Adrenal gland (tissue), 12 donors: ENCODE results near the gene FXYD5. TPM values are rescaled to one million over a fixed set of nuclear protein-coding genes. Genes with fewer than 3 reads are reported as not detected.

ENCODE experiments used
- DNase-seq, 7 donors: peaks; one replicate each; pipeline ENCODE4 v3.0.0-alpha.2; 2019 to 2020
- H3K27ac ChIP-seq, 5 donors: fragments of 200-600 bp; sonication (generic) in 4 of 5; 1 replicate in 3 of 5; 2 replicates in 2 of 5; pipeline versions ENCODE4 v1.5.1 to v1.8.0; 2016 to 2020; ENCODE audit warnings: mild to moderate bottlenecking in 1 of 5
- H3K27me3 ChIP-seq: fragments of 200-600 bp; 2 replicates; pipeline ENCODE4 v1.8.0; 2021
- H3K36me3 ChIP-seq, 2 donors: fragments of 200-600 bp; replicated peaks in 1 of 2; 1 replicate in 1 of 2; 2 replicates in 1 of 2; pipeline versions ENCODE4 v1.5.1 to v1.8.0; 2018 to 2022
- H3K4me1 ChIP-seq, 2 donors: fragments of 200-600 bp; replicated peaks in 1 of 2; 1 replicate in 1 of 2; 2 replicates in 1 of 2; pipeline versions ENCODE4 v1.5.1 to v1.8.0; 2018 to 2021
- H3K4me3 ChIP-seq, 4 donors: fragments of 200-600 bp; sonication (generic) in 3 of 4; one replicate each; pipeline ENCODE4 v1.5.1; 2016 to 2018
- H3K9me3 ChIP-seq, 3 donors: fragments of 200-600 bp; sonication (generic) in 1 of 3; replicated peaks in 1 of 3; 1 replicate in 2 of 3; 2 replicates in 1 of 3; pipeline versions ENCODE4 v1.5.1 to v1.8.0; 2016 to 2021
- POLR2A ChIP-seq, 2 donors: fragments of 450-650 bp; IDR thresholded peaks; one replicate each; pipeline ENCODE4 v1.6.1; 2017; ENCODE audit warnings: antibody characterized with exemption in 2 of 2, mild to moderate bottlenecking in 2 of 2, moderate library complexity in 1 of 2
- WGBS, 4 donors: extraction: QIAGEN DNeasy Blood & Tissue Kit in 2 of 4; methylation state at CpG; one replicate each; pipeline versions ENCODE4 v1.1.5 to v1.1.7; 2013 to 2017; 5-methylcytosine and 5-hydroxymethylcytosine counted together
- intact Hi-C, 2 donors: fragments of 100-400 bp; cut with DNase I; formaldehyde crosslinking; loops; one replicate each; pipeline versions ENCODE4 v1.14.1 to v1.15.0; 2022 to 2023
- polyA plus RNA-seq, 3 donors: library from polyadenylated mRNA; stranded (reverse); fragments of 200-250 nt in 2 of 3; fragments of 350-450 nt in 1 of 3; fragmentation: Illumina TruSeq in 1 of 3; extraction: RNeasy Lipid Tissue Mini Kit (QIAGEN cat#74804) in 1 of 3; gene quantifications; one replicate each; pipeline ENCODE4 v1.2.3, GENCODE V29; 2013 to 2014
- total RNA-seq, 9 donors: library from RNA; depleted of rRNA in 4 of 9; stranded (reverse); fragments of >200 nt in 4 of 9; fragments of 120-200 nt in 1 of 9; fragmentation: NEBNext Ultra II Directional in 1 of 9; extraction: Animal tissue kit (Norgen Biotek cat#: 25700) in 1 of 9; gene quantifications; one replicate each; pipeline versions ENCODE4 v1.1.0 to v1.2.4, GENCODE V29; 2013 to 2023
- TF ChIP-seq, protein P1 (sequence below), 6 experiments: fragments of 450-650 bp in 4 of 6; fragments of 200-600 bp in 2 of 6; sonication (generic) in 1 of 6; IDR thresholded peaks; 1 replicate in 5 of 6; 2 replicates in 1 of 6; pipeline versions ENCODE4 v1.5.1 to v1.8.0; 2016 to 2021; ENCODE audit warnings: antibody characterized with exemption in 6 of 6, mild to moderate bottlenecking in 2 of 6, moderate library complexity in 1 of 6
- donor health status: healthy with polysubstance abuse.
- donor health status: Bipolar disorder and iron deficiency.
- donor health status: DM: yes; HTN: yes; CAD: no.
- donor health status: DM: no; HTN: no; CAD: no.
- donor health status: DM: no; HTN: no; CAD: no.
- donor health status: DM: yes; HTN: yes; CAD: no.

FXYD5 gene
- total and polyA plus RNA-seq, 12 donors: 4.2 to 123 (median 38.9) TPM

GRCh38 chr19:35216016-35216832, 61.7 kb downstream of the FXYD5 start:
- H3K4me1 ChIP-seq: peaks cover 17 to 33% of the 10 kb centered on the region in 2 donors
- H3K9me3 ChIP-seq: no peaks in the 10 kb centered on the region
- no peak overlapping the region for H3K27ac ChIP-seq
- 66 to 74% (median 72%) methylated on average over 7 to 8 of the region's 8 CpGs for WGBS, 4 donors
- no peaks in the 10 kb centered on the region for H3K27me3 ChIP-seq
- intact Hi-C loops: no loop called here
- TF ChIP-seq, protein P1, sequence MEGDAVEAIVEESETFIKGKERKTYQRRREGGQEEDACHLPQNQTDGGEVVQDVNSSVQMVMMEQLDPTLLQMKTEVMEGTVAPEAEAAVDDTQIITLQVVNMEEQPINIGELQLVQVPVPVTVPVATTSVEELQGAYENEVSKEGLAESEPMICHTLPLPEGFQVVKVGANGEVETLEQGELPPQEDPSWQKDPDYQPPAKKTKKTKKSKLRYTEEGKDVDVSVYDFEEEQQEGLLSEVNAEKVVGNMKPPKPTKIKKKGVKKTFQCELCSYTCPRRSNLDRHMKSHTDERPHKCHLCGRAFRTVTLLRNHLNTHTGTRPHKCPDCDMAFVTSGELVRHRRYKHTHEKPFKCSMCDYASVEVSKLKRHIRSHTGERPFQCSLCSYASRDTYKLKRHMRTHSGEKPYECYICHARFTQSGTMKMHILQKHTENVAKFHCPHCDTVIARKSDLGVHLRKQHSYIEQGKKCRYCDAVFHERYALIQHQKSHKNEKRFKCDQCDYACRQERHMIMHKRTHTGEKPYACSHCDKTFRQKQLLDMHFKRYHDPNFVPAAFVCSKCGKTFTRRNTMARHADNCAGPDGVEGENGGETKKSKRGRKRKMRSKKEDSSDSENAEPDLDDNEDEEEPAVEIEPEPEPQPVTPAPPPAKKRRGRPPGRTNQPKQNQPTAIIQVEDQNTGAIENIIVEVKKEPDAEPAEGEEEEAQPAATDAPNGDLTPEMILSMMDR (IDR thresholded peaks at IDR 0.05): no peak
- no peak for TF ChIP-seq POLR2A (IDR thresholded peaks at IDR 0.05)
- no peaks in the 10 kb centered on the region for H3K36me3 ChIP-seq
- no peak overlapping the region for H3K4me3 ChIP-seq
- peak in 1 of 7 donors; percentile 8 for DNase-seq

DNA sequence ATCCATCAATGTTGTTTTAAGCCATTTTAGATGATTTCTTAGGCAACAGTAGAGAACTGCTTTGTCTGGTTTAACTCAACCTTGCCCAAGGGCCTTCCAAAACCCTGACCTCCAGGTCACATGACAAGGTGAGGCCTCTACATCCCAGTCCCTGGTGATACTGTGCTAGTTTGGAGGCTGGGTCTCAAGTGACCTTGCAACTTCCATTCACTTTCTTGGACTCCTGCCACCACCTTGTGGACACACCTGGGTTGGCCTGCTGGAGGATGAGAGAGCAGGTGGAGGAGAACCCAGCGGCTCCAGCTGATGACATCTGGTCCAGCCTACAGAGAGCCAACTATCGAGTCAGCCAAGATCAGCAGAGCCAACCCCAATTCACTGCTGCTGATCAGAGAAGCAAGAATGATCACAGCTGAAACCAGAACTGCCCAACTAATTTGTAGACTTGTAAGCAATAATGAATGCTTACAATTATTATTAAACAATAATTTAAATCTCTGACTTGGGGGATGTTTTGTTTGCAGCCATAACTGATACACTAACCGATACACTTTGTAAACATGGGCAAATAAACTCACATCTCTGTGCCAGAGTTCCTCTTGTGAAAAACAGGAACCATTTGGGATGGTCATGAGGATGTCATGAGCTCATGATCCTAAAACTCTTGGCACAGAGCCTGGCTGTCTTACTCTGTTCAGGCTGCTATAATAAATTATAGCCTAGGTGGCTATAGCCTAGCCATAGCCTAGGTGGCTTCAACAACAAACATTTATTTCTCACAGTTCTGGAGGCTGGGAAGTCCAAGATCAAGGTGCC, 62.5 kb downstream of the FXYD5 start:
- intact Hi-C loops: no loop called here
- TF ChIP-seq, protein P1 (IDR thresholded peaks at IDR 0.05): no peak
- no peak for TF ChIP-seq POLR2A (IDR thresholded peaks at IDR 0.05)
- Histone ChIP-seq H3K27ac (peak overlapping the region in 1 of 5 donors; percentile 40), H3K36me3 (no peaks in the 10 kb centered on the region), H3K9me3 (no peaks in the 10 kb centered on the region), H3K27me3 (no peaks in the 10 kb centered on the region), H3K4me1 (peaks cover 17 to 31% of the 10 kb centered on the region in 2 donors), H3K4me3 (no peak overlapping the region)
- DNase-seq: peak; percentile 34 to 72 (median 59)
- WGBS, 4 donors: 68 to 87% (median 77%) methylated on average over 3 of the region's 3 CpGs

- DNase-seq: peak in 1 of 7 donors; percentile 18
- Histone ChIP-seq H3K36me3 (no peaks in the 10 kb centered on the region), H3K27me3 (no peaks in the 10 kb centered on the region), H3K27ac (peak overlapping the region in 1 of 5 donors; percentile 40), H3K9me3 (no peaks in the 10 kb centered on the region), H3K4me1 (peaks cover 17 to 30% of the 10 kb centered on the region in 2 donors), H3K4me3 (no peak overlapping the region)
- intact Hi-C loops: no loop called here
- no peak for TF ChIP-seq POLR2A (IDR thresholded peaks at IDR 0.05)
- TF ChIP-seq, protein P1 (IDR thresholded peaks at IDR 0.05): no peak
Measured at GRCh38 chr19:35217649-35217990, 63.1 kb downstream of the FXYD5 start.

DNA sequence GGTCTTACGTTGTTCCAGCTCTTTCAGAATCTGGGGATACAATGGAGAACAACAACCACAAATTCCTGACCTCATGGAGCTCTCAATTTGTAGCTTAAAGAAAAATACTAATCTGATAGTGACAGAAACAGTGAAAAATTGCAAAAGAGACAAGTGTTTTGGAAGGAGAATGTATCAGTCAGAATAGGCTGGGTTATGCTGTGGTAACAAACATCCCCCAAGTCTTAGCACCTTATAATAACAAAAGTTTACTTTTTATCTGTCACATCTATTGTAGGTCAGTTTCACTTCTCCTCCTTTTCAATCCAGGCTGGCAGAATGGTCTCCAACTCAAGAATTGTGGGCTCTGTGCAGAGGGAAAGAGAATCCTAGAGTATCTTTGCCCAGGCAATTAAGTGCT, 64.5 kb downstream of the FXYD5 start:
- TF ChIP-seq, protein P1 (IDR thresholded peaks at IDR 0.05): no peak
- no peak for TF ChIP-seq POLR2A (IDR thresholded peaks at IDR 0.05)

More for the DNA sequence above, 64.5 kb downstream of the FXYD5 start:
- WGBS, 4 donors: 87 to 100% (median 94%) methylated on average over 1 of the region's 1 CpG
- Histone ChIP-seq H3K4me3 (no peak overlapping the region), H3K36me3 (no peaks in the 10 kb centered on the region), H3K27ac (no peak overlapping the region), H3K4me1 (peaks cover 5 to 16% of the 10 kb centered on the region in 2 donors), H3K27me3 (no peaks in the 10 kb centered on the region), H3K9me3 (no peaks in the 10 kb centered on the region)
- intact Hi-C loops: no loop called here
- DNase-seq: no peak
